GM19467 (cell line): ENCODE data around the gene TMEM184B.

Source experiments
- ATAC-seq: cut with Tn5 transposase; IDR thresholded peaks from one replicate; pipeline ENCODE4 v1.9.1; 2021; ENCODE audit warnings: mild to moderate bottlenecking, moderate library complexity; ENCODE audit not compliant: unreplicated experiment

TMEM184B gene

DNA sequence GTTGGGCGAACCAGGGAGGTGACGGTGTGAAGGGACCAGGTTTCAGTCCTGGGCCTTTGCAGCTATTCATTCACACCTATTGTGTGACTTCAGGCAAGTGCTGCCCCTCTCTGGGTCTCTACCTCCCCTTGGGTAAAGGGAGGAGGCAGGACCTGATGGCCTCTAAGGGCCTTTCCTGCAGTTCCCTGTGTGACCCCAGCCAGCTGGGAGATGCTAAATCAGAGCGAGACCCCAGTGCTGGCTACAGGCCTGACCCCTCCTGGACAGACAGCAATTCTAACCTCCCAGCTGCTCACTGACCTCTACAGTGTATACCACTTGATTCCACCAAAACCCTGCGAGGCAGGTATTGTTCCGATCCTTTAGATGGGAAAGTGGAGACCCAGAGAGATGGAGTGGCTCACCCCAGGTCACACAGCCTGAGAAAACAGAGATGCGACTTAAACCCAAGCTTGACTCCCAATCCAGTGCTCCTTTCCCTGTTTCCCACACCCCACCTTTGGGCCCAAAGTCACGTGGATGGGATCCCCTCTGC is 64.8 kb downstream of the TMEM184B start:
- no peak for ATAC-seq

DNA sequence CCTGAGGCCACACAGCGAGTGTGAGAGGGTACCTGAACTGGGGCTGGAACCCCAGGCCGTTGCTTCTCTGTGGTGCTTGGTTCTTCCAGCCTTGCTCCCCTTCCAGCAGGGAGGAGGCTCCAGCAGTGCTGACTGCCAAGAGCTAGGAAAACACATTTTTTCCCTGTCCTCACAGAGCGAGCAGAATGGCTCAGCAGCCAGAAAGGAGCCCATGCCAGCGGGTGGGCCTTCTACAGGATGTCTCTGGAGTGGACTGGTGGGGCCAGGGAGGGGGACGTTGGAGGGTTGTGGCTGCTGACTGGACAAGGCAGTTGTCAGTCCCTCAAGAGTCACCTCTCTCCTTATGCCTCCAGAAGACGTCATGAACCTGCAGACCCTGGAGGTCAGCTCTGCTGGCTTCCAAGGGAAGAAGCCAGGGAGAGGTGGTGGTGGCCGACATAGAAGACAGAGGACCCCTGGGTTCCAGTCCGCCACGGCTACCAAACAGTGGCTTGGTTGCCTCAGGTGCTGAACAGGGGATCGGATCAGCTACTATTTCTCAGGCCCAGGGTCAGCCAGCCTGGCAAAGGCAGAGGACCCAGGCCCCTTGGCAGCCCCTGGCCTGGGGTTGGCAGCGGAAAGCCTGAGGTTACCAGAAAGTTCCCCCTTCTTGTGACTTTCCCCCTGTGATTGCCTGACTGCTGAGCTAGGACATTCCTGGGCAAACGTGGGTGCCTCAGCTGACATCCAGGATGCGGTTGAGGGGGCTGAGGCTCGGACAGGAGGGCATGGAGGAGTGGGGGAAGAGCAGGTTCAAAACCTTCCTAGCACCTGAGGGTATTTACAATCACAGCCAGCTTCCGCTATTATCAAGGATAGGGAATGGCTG is 67.3 kb downstream of the TMEM184B start:
- no peak for ATAC-seq

DNA sequence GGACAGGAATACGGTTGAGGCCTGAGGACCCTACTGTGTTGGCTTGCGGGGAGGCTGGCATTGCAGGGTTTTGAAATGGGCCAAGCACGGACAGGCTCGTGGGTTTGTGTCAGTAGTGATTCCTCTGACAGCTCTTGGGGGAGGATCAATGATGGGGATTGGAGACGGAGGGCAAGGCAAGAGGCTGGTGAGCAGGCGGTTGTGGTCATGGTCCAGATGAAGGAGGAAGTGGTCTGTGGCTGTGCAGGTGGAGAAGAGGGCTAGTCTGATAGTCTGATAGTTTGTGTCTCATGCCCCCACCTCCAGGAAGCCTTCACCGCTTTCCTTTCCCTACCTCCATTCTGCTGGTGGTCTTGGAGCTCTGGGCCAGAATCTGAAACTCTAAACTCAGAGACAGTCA is 68.0 kb downstream of the TMEM184B start:
- no peak for ATAC-seq

DNA sequence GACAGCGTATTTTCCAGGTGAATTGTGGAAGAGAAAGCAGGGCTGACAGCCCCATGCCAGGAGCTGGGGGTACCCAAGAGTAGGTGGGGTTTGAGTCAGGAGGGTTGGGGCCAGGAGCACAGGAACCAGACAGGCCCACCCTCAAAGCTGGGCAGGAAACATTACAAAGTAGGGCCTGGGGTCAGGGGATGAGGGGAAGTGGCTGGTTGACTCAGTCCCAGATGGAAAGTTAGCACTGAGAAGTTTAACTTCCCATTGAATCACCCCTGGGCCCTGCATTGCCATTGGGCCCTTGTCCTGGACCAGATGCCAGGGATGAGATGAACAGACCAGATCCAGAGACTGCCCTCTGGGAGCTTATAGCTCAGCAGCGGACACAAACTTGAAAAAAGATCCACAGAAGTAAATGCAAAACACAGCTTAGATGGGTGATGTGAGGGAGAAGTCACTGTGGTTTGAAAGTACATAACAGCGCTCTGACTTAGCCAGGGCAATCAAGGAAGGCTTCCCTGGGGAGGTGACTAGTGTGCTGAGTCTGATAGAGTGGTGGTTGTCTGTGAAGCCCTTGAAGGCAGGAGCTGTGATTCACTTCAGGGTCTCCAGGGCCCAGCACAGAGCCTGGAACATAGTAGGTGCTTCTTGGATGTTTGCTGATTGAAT is 68.8 kb downstream of the TMEM184B start:
- no peak for ATAC-seq

DNA sequence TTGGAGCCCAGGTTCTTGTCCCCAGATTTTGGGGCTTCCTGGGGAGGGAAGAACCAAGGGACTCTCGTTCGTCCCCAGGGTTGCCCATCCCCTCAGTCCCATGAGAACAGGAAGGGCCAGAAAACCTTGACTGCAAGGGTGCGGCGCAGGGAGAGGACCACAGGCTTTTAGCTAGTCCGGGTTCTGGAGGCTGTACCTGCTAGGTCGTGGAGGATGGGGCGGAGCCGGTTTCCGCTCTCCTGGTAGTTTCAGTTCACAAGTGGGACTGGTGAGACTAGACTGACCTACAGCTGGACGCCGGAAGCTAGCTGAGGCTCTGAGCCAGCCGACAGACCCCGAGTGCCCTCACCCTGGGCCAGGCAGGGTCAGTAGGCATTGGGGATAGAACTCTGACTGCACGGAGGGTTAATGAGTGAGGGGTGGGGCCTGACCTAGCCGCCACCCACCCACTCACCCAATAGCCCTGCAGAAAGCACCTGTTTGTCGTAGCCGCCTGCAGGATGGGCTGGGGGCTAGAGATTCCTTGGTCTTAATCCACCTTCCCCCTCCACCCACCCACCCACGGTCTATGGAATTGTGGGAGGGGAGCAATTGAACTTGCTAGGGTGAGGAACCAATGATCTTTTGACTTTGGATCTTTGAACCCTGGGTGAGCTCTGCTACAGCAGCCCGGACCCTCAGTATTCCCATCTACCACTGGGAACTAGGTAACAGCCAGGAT is 69.6 kb downstream of the TMEM184B start:
- no peak for ATAC-seq

DNA sequence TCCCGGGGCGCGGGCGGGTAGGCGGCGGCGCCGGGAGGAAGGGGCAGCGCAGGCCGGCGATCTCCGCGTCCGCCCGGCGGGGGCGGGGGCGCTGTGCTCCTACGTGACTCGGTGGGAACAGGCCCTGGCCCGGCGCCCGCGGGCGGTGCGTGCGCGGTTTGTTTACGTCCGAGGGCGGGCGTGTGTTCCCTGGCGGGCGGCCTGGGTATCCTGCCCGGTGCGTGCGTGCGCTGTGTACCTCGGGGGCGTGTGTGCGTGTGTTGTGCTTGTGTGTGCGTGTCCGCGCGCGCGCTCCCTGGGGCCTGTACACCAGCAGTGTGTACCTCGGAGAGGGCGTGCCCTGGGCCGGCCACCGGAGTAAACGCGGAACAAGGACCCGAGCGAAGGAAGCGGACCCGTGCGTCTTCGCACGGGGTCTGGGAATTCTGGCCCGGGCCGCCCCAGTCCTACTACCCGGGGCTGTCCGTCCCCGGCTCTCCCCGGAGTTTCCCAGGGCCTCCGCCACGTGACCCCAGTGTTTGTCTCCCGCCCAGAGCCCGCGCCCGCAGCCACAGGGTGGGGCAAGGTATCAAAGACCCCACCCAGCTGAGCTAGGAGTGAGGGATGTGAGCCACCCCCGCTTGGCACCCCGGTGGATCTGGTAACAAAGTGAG is 70.2 kb downstream of the TMEM184B start:
- no peak for ATAC-seq

DNA sequence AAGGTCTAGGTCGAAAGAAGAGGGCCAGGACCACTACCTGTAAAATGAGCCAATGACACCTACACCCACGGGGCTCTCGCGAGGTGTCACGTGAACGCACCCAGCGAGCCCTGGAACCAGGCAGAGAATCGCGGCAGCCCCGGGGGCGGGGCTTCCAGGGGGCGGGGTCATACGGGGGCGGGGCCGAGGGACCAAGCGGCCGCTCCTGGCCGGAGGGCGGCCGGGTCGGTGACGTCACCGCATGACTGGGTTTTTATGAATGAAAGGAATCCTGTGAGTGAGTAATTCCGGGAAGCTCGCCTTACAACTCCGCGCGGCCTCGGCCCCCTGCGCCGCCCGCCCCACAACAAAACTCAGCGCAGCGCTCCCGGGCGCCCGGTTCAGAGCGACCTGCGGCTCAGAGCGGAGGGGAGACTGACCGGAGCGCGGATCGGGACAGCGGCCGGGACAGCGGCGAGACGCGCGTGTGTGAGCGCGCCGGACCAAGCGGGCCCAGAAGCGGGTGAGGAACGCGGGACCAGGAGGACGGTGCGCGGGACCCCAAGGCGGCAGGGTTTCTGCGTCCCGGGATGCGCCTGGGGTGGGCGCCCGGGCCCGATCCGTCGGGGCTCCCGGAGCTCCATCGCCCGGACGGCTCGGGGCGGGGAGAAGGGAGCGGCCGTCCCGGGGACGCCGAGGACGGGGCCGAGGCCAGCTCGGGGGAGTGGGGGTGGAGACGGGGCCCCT is 70.9 kb downstream of the TMEM184B start, which contains the start of gene MAFF:
TSS of gene MAFF (plus strand) at position 284 of the 726 bp plus-strand sequence. CDS start 11,860 bp downstream, outside the sequence.
- no peak for ATAC-seq

DNA sequence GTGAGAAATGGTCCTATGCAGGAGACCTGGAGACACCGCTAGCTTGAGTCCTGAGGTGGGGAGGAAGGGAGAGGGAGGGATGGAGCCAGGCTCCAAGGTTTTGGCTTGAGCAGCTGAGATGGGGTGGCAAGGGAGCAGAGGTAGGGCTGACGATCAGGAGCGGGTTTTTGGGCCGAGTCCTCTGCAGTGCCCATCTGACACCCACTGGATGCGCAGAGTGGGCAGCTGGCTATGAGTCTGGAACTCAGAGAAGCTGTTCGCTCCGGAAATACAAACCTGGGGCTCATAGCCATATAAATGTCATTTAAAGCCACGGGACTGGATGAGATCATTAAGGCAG is 71.5 kb downstream of the TMEM184B start:
- no peak for ATAC-seq

DNA sequence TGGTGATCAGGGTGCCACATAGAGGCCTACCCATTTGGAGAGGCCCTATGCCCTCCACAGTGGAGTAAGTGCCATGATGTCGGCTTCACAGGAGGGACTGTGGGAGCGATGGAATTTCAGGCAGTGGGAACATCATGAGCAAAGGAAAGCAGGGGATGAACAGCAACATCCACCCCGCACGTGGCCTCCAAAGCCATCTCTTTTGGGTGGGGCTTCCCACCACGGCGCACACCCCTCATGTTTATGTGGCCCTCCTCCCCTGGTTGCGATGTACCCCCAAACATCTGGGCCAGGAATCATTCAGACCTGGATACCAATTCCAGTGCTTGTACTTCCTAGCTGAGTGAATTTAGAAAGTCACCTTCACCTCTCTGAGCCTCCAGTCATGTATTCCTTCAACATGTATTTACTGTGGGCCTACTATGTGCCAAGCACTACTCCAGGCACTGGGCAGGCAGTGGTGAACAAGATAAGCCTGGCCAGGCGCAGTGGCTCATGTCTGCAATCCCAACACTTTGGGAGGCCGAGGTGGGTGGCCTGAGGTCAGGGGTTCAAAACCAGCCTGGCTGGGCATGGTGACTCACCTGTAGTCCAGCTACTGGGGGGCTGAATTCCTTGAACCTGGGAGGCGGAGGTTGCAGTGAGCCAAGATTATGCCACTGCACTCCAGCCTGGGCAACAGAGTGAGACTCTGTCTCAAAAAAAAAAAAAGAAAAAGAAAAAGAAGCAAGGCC is 72.8 kb downstream of the TMEM184B start:
- no peak for ATAC-seq

DNA sequence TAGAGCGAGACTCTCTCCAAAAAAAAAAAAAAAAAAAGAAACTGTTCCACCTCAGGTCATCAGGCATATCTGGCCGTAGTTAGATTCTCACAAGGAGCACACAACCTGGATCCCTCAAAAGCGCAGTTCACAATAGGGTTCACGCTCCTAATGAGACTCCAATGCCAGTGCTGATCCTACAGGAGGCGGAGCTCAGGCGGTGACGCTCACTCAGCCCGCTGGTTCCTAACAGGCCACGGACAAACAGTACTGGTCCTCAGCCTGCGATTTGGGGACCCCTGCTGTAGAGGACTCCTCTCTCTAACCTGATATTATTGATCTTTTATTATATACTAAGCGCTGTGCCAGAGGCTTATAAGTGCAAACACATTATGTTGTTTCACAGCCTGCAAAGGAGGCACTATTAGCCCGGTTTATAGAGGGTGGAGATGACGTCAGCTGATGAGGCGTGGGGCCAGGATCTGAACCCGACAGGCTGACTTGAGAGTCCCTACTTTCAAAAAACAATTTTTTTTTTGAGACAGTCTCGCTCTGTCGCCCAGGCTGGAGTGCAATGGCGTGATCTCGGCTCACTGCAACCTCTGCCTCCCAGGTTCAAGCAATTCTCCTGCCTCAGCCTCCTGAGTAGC is 75.9 kb downstream of the TMEM184B start:
- ATAC-seq: no peak

DNA sequence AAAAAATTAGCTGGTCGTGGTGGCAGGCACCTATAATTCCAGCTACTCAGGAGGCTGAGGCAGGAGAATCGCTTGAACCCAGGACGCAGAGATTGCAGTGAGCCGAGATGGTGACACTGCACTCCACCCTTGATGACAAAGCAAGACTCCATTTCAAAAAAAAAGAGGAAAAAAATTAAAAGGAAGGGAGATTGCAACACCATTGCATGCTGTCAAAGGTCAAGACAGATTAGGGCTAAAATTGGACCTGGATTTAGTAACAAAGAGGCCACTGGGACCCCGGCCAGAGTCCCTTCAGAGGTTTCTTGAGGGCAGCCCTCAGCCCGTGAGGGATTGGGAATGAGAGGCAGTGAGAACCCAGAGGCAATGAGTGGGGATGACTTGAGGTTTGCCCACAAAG is 79.2 kb downstream of the TMEM184B start:
- no peak for ATAC-seq

DNA sequence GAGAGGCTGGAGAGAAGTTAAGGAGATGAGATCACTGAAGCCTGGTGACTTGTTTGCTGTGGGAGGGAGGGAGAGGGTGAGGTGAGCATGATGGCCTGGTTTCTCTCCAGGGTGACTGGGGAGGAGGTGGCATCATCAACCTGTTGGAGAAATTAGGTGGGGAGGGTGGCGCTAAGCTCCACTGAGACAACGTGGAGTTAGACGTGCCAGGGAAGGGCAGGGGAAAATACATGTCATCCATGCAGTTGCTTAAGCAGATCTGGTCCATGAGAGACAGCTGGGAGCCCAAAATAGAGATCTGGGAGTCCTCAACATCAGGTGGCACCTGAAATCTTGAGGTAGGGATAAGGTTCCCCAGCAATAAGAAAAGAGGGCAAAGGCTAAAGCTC is 80.3 kb downstream of the TMEM184B start:
- ATAC-seq: no peak

DNA sequence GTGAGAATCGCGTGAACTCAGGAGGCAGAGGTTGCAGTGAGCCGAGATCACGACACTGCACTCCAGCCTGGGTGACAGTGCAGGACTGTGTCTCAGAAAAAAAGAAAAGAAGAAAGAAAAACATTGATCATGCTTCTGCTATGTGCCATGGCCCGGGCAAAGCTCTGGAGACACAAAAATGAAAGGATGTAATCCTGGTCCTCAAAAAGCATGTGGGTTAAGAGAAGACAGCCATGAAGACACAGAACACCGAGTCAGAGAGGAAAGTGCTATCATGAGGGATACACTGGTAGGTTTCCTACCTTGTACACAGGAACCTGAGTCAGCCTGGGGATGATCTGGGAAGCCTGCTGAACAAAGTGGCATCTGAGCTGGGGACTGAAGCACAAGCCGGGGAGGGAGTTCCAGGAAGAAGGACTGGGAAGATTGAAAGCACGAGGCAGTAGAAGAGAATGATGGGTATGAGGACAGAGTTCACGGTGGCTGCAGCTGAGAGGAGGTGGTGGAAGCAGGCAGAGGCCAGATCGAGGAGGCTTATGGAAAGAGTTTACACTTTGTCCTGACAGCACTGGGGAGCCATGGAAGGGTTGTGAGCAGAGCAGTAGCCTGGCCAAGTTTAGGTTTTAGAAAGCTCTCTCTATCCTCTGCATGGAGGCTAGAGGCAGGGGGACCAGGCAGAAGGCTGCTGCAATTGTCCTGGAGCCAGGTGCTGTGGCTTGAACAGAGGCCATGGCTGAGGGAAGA is 80.9 kb downstream of the TMEM184B start:
- ATAC-seq: no peak

DNA sequence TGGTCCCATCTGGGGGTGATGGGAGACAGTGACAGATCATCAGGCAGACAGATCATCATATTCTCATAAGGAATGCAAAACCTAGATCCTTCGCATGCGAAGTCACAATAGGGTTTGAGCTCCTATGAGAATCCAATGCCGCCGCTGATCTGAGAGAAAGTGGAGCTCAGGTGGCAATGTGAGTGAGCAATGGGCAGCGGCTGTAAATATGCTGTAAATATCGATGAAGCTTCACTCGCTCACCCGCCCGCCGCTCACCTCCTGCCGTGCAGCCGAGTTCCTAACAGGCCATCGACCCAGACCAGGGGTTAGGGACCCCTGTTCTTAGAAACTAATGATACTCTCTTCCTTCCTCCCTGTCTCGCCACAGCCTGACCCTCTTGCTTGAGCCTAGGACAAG is 81.8 kb downstream of the TMEM184B start:
- no peak for ATAC-seq

DNA sequence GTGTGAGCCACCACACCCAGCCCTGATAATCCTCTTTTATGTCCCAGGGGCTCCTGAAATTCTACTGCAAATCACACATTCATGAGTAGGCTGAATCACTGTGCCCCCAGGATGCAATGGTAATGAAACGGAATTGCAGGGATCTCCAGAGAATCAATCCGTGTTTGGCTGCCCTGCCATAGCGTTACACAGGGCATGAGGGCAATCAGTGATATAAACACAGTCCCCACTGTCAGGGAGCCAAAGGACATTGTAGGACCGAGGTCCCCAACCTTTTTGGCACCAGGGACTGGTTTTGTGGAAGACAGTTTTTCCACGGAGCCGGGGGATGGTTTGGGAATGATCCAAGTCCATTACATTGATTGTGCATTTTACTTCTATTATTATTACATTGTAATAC is 82.2 kb downstream of the TMEM184B start:
- ATAC-seq: no peak

DNA sequence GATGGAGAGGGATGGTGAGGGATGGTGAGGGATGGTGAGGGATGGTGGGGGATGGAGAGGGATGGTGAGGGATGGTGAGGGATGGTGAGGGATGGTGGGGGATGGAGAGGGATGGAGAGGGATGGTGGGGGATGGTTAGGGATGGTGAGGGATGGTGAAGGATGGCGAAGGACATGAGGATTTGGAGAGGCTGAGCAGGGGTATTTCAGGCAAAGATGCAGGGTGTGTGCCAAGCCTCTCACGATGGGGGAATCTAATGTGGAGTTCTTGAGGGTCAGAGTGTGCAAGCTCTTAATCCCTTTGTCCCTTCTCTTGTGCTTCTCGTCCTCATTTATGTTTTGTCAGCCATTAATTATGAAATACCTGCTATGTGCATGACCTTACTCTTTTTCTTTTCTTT is 83.7 kb downstream of the TMEM184B start:
- ATAC-seq: no peak

DNA sequence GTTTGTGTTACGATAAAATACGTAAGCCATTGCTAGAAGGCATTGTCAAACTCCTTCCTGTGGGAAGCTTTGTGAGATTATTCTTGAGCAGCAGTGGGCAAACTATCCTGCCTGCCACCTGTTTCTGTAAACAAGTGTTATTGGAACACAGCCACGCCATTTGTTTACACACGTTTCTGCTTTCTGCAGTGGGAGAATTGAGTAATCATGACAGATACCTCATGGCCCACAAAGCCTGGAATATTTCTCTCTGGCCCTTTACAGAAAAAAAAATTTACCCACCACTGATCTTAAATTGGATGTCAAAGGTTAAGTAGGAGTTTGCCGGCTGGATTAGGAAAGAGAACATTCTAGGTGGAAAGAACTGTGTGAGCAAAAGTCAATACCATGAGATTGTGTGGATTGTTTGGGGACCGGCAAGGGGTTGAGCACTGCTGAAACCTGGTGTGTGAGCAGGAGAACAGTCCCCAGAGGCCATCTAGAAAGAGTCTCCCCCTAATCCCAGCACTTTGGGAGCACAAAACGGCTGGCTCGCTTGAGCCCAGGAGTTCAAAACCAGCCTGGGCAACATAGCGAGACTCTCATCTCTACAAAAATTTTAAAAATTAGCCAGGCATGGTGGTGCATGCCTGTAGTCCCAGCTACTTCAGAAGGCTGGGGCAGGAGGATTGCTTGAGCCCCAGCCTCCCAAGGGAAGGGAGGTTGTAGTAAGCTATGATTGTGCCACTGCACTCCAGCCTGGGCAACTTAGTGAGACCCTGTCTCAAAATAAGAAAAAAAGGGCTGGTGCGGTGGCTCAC is 85.2 kb downstream of the TMEM184B start:
- no peak for ATAC-seq

DNA sequence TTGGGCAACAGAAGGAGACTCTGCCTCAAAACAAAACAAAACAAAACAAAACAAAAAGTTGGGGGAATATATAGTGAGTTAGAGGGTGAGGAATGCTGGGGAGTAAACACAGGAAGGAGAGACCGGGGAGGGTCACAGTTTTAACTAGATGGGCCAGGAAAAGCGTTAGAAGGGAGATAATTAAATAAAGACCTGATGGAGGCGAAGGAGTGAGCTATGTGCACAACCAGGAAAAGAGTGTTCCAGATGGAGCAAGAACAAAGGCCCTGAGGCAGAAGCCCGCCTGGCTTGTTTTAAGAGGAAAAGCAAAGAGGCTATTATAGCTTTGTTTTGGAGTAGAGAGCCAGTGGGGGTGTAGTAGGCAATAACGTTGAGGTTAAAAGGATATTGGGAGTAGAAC is 86.4 kb downstream of the TMEM184B start:
- no peak for ATAC-seq
